Thyroid gland (tissue), 4 donors: ENCODE results near the gene CHI3L2. TPM values are rescaled to one million over a fixed set of nuclear protein-coding genes. Genes with fewer than 3 reads are reported as not detected.

Experiments
- DNase-seq, 2 donors: peaks; one replicate each; pipeline ENCODE4 v3.0.0-alpha.2; 2019
- H3K27ac ChIP-seq, 3 donors: fragments of 200-600 bp; sonication (generic); 1 replicate in 2 of 3; 2 replicates in 1 of 3; pipeline ENCODE4 v1.5.1; 2016 to 2019; ENCODE audit warnings: mild to moderate bottlenecking in 1 of 3, moderate library complexity in 1 of 3
- H3K27me3 ChIP-seq: fragments of 200-600 bp; sonication (generic); one replicate; pipeline ENCODE4 v1.5.1; 2019
- H3K36me3 ChIP-seq, 2 donors: fragments of 200-600 bp; sonication (generic); one replicate each; pipeline ENCODE4 v1.5.1; 2016 to 2019
- H3K4me1 ChIP-seq, 2 donors: fragments of 200-600 bp; sonication (generic); one replicate each; pipeline ENCODE4 v1.5.1; 2017 to 2019
- H3K4me3 ChIP-seq, 3 donors: fragments of 200-600 bp; sonication (generic); replicated peaks in 1 of 3; 1 replicate in 2 of 3; 2 replicates in 1 of 3; pipeline ENCODE4 v1.5.1; 2016; ENCODE audit warnings: mild to moderate bottlenecking in 1 of 3
- H3K9me3 ChIP-seq: fragments of 200-600 bp; sonication (generic); one replicate; pipeline ENCODE4 v1.5.1; 2017
- CTCF ChIP-seq, 6 experiments: fragments of 200-600 bp in 3 of 6; fragments of 450-650 bp in 3 of 6; sonication (generic) in 3 of 6; IDR thresholded peaks; one replicate each; pipeline ENCODE4 v1.5.1; 2016 to 2019; ENCODE audit warnings: antibody characterized with exemption in 6 of 6, mild to moderate bottlenecking in 2 of 6, inconsistent platforms in 1 of 6, moderate library complexity in 1 of 6
- POLR2A ChIP-seq, 2 donors: fragments of 450-650 bp; IDR thresholded peaks; one replicate each; pipeline ENCODE4 v1.6.1; 2017; ENCODE audit warnings: antibody characterized with exemption in 2 of 2, mild to moderate bottlenecking in 2 of 2, moderate library complexity in 1 of 2
- WGBS, 2 donors: methylation state at CpG; one replicate each; pipeline ENCODE4 v1.1.5; 2017; 5-methylcytosine and 5-hydroxymethylcytosine counted together
- intact Hi-C: fragments of 100-400 bp; cut with DNase I; formaldehyde crosslinking; loops from one replicate; pipeline ENCODE4 v1.15.1; 2023
- total RNA-seq, 4 donors: library from RNA; depleted of rRNA; stranded (reverse); fragments of >200 nt; gene quantifications; one replicate each; pipeline ENCODE4 v1.2.3, GENCODE V29; 2016

CHI3L2 gene
- total RNA-seq, 4 donors from 2014 or later, result 4.2 to 25.7 (median 11.8) TPM

- H3K36me3 ChIP-seq, result no peaks in the 10 kb centered on the region
- intact Hi-C loops, result no loop called here
- H3K4me1 ChIP-seq, result peaks cover 21 to 32% of the 10 kb centered on the region in 2 donors
- TF ChIP-seq POLR2A (IDR thresholded peaks at IDR 0.05) (peak in 1 of 2 donors; percentile 78), CTCF (IDR thresholded peaks at IDR 0.05) (peak in 1 of 6 experiments; percentile 6)
- peak; percentile 81 to 82 for DNase-seq
- 6 to 7% methylated on average over 17 to 31 of the region's 61 CpGs for WGBS, 2 donors
- peak overlapping the region; percentile 34 to 84 (median 70) for H3K4me3 ChIP-seq
- no peaks in the 10 kb centered on the region for H3K9me3 ChIP-seq
- peak overlapping the region; percentile 43 to 89 (median 86) for H3K27ac ChIP-seq
- no peaks in the 10 kb centered on the region for H3K27me3 ChIP-seq
These were observed 23.1 kb upstream of the CHI3L2 start for GRCh38 chr1:111204201-111204982.

- TF ChIP-seq CTCF (IDR thresholded peaks at IDR 0.05) (no peak), POLR2A (IDR thresholded peaks at IDR 0.05) (no peak)
- Histone ChIP-seq H3K36me3 (no peaks in the 10 kb centered on the region), H3K27ac (peak overlapping the region in 2 of 3 donors; percentile 86 to 89), H3K4me1 (peaks cover 21 to 32% of the 10 kb centered on the region in 2 donors), H3K27me3 (no peaks in the 10 kb centered on the region), H3K4me3 (peak overlapping the region in 1 of 3 donors; percentile 70), H3K9me3 (no peaks in the 10 kb centered on the region)
- 72 to 73% methylated on average over 9 of the region's 9 CpGs for WGBS, 2 donors
- intact Hi-C loops, result no loop called here
- no peak for DNase-seq
These were observed 22.4 kb upstream of the CHI3L2 start for GRCh38 chr1:111204983-111205713.

GRCh38 chr1:111205714-111206050 lies 21.8 kb upstream of the CHI3L2 start:
- Histone ChIP-seq H3K9me3 (no peaks in the 10 kb centered on the region), H3K36me3 (no peaks in the 10 kb centered on the region), H3K4me1 (peaks cover 21 to 32% of the 10 kb centered on the region in 2 donors), H3K27me3 (no peaks in the 10 kb centered on the region), H3K27ac (no peak overlapping the region), H3K4me3 (no peak overlapping the region)
- DNase-seq, result no peak
- WGBS, 2 donors, result 62 to 77% methylated on average over 2 of the region's 2 CpGs
- intact Hi-C loops, result no loop called here
- TF ChIP-seq CTCF (IDR thresholded peaks at IDR 0.05) (no peak), POLR2A (IDR thresholded peaks at IDR 0.05) (no peak)

GRCh38 chr1:111208921-111209320 lies 18.6 kb upstream of the CHI3L2 start:
- Histone ChIP-seq H3K4me1 (peaks cover 6 to 8% of the 10 kb centered on the region in 2 donors), H3K4me3 (no peak overlapping the region), H3K27ac (no peak overlapping the region), H3K27me3 (no peaks in the 10 kb centered on the region), H3K9me3 (no peaks in the 10 kb centered on the region), H3K36me3 (no peaks in the 10 kb centered on the region)
- DNase-seq, result no peak
- WGBS, 2 donors, result 50 to 61% methylated on average over 1 of the region's 1 CpG
- TF ChIP-seq CTCF (IDR thresholded peaks at IDR 0.05), result no peak
- TF ChIP-seq POLR2A (IDR thresholded peaks at IDR 0.05), result no peak
- intact Hi-C loops, result no loop called here

- 90 to 91% methylated on average over 4 of the region's 4 CpGs for WGBS, 2 donors
- H3K27me3 ChIP-seq, result no peaks in the 10 kb centered on the region
These were observed 17.9 kb upstream of the CHI3L2 start for GRCh38 chr1:111209622-111210021.

More at GRCh38 chr1:111209622-111210021, 17.9 kb upstream of the CHI3L2 start:
- H3K27ac ChIP-seq, result no peak overlapping the region
- no peak for DNase-seq
- no peak overlapping the region for H3K4me3 ChIP-seq
- TF ChIP-seq CTCF (IDR thresholded peaks at IDR 0.05), result no peak
- no peaks in the 10 kb centered on the region for H3K36me3 ChIP-seq
- intact Hi-C loops, result no loop called here
- H3K4me1 ChIP-seq, result peaks cover 4% of the 10 kb centered on the region in 2 donors
- H3K9me3 ChIP-seq, result no peaks in the 10 kb centered on the region
